ENCODE measurements around the gene ATP2B3. TPM values are rescaled to one million over a fixed set of nuclear protein-coding genes. Genes with fewer than 3 reads are reported as not detected.

Gene ATP2B3
- total RNA-seq, 6 donors from 2014 or later = 0.10 to 0.55 (median 0.33) TPM; not detected in 2

- TF ChIP-seq CTCF (IDR thresholded peaks at IDR 0.05) (no peak), POLR2AphosphoS5 (IDR thresholded peaks at IDR 0.05) (no peak)
- H3K36me3 ChIP-seq = no peaks in the 10 kb centered on the region
- DNase-seq = peak in 1 of 2 donors; percentile 27
- no peak for ATAC-seq (ENCODE audit: low FRiP score in 2 of 2)
- H3K27ac ChIP-seq = no peak overlapping the region
- H3K27me3 ChIP-seq = peaks cover 0 to 3% (median 0%) of the 10 kb centered on the region in 4 donors
- H3K4me3 ChIP-seq = no peak overlapping the region
- H3K9me3 ChIP-seq = no peaks in the 10 kb centered on the region
- 88 to 93% methylated on average over 2 to 12 of the region's 12 CpGs for WGBS, 2 donors
- H3K4me1 ChIP-seq = no peaks in the 10 kb centered on the region
Observed at GRCh38 chrX:153556767-153557166, 39.3 kb downstream of the ATP2B3 start.

GRCh38 chrX:153557618-153558355 lies 40.3 kb downstream of the ATP2B3 start:
- no peak for TF ChIP-seq CTCF (IDR thresholded peaks at IDR 0.05)
- TF ChIP-seq EP300 (IDR thresholded peaks at IDR 0.05) = no peak
- TF ChIP-seq POLR2AphosphoS5 (IDR thresholded peaks at IDR 0.05) = no peak
- no peak for TF ChIP-seq POLR2A (IDR thresholded peaks at IDR 0.05)
- Histone ChIP-seq H3K27ac (no peak overlapping the region), H3K36me3 (no peaks in the 10 kb centered on the region), H3K27me3 (peaks cover 0 to 3% (median 0%) of the 10 kb centered on the region in 4 donors), H3K4me3 (no peak overlapping the region), H3K4me1 (no peaks in the 10 kb centered on the region), H3K9me3 (no peaks in the 10 kb centered on the region)
- no peak for ATAC-seq (ENCODE audit: low FRiP score in 2 of 2)
- WGBS, 2 donors = 74 to 89% methylated on average over 5 to 15 of the region's 19 CpGs
- peak in 1 of 2 donors; percentile 17 for DNase-seq

- DNase-seq = no peak
- H3K4me3 ChIP-seq = no peak overlapping the region
- no peak overlapping the region for H3K27ac ChIP-seq
- H3K27me3 ChIP-seq = peaks cover 0 to 6% (median 0%) of the 10 kb centered on the region in 4 donors
- WGBS, 2 donors = 28 to 45% methylated on average over 3 to 6 of the region's 9 CpGs
- H3K4me1 ChIP-seq = no peaks in the 10 kb centered on the region
- no peak for ATAC-seq (ENCODE audit: low FRiP score in 2 of 2)
- H3K36me3 ChIP-seq = no peaks in the 10 kb centered on the region
- no peaks in the 10 kb centered on the region for H3K9me3 ChIP-seq
- no peak for TF ChIP-seq EP300 (IDR thresholded peaks at IDR 0.05)
- no peak for TF ChIP-seq POLR2A (IDR thresholded peaks at IDR 0.05)
- TF ChIP-seq POLR2AphosphoS5 (IDR thresholded peaks at IDR 0.05) = no peak
- no peak for TF ChIP-seq CTCF (IDR thresholded peaks at IDR 0.05)
Observed at GRCh38 chrX:153560000-153560399, 42.6 kb downstream of the ATP2B3 start.

- no peak for ATAC-seq (ENCODE audit: low FRiP score in 2 of 2)
- Histone ChIP-seq H3K27ac (no peak overlapping the region), H3K4me3 (no peak overlapping the region), H3K36me3 (no peaks in the 10 kb centered on the region), H3K27me3 (peaks cover 0 to 7% (median 0%) of the 10 kb centered on the region in 4 donors), H3K4me1 (no peaks in the 10 kb centered on the region), H3K9me3 (no peaks in the 10 kb centered on the region)
- 86 to 90% methylated on average over 20 to 22 of the region's 22 CpGs for WGBS, 2 donors
- no peak for DNase-seq
- TF ChIP-seq CTCF (IDR thresholded peaks at IDR 0.05) (no peak), POLR2A (IDR thresholded peaks at IDR 0.05) (no peak), EP300 (IDR thresholded peaks at IDR 0.05) (no peak), POLR2AphosphoS5 (IDR thresholded peaks at IDR 0.05) (no peak)
Observed at GRCh38 chrX:153560466-153560865, 43.0 kb downstream of the ATP2B3 start.

- Histone ChIP-seq H3K9me3 (no peaks in the 10 kb centered on the region), H3K27me3 (peaks cover 0 to 4% (median 0%) of the 10 kb centered on the region in 4 donors), H3K27ac (no peak overlapping the region), H3K4me1 (no peaks in the 10 kb centered on the region), H3K4me3 (no peak overlapping the region), H3K36me3 (no peaks in the 10 kb centered on the region)
- TF ChIP-seq EP300 (IDR thresholded peaks at IDR 0.05) = no peak
- TF ChIP-seq POLR2AphosphoS5 (IDR thresholded peaks at IDR 0.05) = no peak
- TF ChIP-seq POLR2A (IDR thresholded peaks at IDR 0.05) = no peak
- no peak for TF ChIP-seq CTCF (IDR thresholded peaks at IDR 0.05)
- 59 to 75% methylated on average over 4 to 7 of the region's 7 CpGs for WGBS, 2 donors
- ATAC-seq (ENCODE audit: low FRiP score in 2 of 2) (no peak), DNase-seq (no peak)
Observed at GRCh38 chrX:153561337-153561736, 43.9 kb downstream of the ATP2B3 start.

All from upper lobe of left lung (tissue), 6 donors.